Measurements from ENCODE around the gene OCIAD1. TPM values are rescaled to one million over a fixed set of nuclear protein-coding genes. Genes with fewer than 3 reads are reported as not detected.

Gene OCIAD1
- total and polyA plus RNA-seq, 4 donors: 106 to 120 (median 117) TPM

DNA sequence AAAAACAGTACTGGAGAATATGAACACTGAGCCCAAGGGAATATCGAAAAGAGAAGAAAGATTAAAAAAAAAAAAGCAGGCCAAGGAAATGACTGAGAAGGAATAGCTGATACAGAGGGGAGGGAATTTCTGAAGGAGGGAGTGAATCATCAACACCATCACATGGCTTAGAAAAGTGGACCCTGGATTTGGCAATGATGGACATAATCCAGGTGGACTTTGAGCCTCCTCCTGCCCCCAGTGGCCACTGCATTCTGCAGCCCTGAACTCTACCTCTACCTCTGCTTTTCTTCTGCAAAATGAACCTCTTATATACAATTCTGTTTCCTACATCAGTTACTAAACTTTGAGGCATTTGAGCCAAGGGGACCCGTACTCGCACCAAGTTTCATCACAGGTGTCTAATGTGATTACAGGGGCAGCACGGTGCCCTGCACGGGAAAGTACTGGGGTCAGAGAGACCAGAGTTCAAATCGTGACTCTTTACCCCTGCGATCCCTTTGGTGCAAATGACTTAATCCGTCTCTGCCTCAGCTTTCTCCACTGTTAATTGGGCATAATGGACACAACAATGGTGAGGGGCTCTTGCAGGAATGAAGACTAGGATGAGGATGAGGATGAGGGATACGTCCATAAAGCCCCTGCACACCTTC lies 74.6 kb downstream of the OCIAD1 start:
- no peak for TF ChIP-seq CTCF (IDR thresholded peaks at IDR 0.05; ENCODE audit: control extremely low read depth, extremely low read depth)
- DNase-seq (no peak), ATAC-seq (ENCODE audit: insufficient read depth, low FRiP score) (no peak)
- Histone ChIP-seq H3K27ac (ENCODE audit: low read depth in 1 of 2, low read length in 1 of 2) (no peak overlapping the region), H3K4me3 (peak overlapping the region; percentile 80), H3K9me3 (ENCODE audit: control insufficient read depth in 4 of 4, insufficient read depth in 3 of 4, low read length in 3 of 4) (no peaks in the 10 kb centered on the region), H3K9ac (ENCODE audit: insufficient read depth in 1 of 2, low read length in 2 of 2) (peak overlapping the region in 1 of 2 donors; percentile 86), H3K4me1 (ENCODE audit: control insufficient read depth in 5 of 5, insufficient read depth in 5 of 5, low read length in 5 of 5) (peaks cover 0 to 17% (median 0%) of the 10 kb centered on the region in 5 donors), H3K36me3 (ENCODE audit: control insufficient read depth in 4 of 4, insufficient read depth in 4 of 4, low read length in 4 of 4) (no peaks in the 10 kb centered on the region), H3K27me3 (ENCODE audit: control insufficient read depth in 3 of 3, insufficient read depth in 3 of 3, low read length in 2 of 3) (no peaks in the 10 kb centered on the region)
- WGBS, 2 donors: 77 to 81% methylated on average over 9 of the region's 9 CpGs

DNA sequence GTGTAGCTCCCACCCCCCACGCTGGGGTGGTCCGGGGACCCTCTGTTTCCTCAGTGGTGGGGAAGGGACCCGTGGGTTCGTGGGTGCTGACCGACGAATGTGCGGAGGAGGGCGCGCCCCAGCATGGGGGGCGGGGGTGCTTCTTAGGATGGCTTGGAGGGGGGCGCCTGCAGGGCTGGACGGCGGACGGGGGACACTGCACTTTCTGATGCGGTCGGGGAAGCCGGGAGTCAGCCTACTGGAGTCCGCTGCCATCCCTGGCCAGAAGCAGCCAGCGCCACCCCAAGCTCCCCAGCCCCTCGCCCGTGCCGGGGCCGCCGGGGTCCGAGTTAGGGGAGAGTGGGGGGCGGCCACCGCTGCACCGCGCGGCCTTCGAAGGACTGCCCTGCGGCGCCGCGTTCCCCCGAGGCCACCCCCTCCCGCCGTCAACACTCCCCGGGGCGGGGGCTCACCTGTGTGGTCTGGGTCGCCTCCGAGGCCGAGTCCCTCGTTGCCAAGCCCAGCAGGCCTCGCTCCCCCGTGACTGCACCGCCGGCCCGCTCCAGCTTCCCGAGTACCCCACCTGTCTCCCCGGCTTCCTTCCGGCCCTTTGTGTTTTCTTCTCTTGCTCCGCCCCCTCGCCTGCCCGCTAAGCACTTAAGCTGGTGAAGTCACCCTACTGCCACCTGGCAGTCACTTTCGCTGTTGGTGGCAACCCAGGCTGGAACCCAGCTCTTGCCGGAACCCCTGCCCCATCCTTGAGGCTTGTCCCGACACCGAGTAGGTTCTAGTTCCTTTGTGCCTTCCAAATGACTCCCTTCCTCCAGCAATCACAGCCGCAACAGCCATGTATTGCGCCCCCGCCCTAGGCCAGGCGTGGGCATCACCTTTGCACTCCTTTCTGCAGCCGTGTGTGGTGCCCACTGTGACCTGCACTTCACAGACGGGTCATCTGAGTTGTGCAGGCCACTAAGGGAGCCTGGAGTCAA lies 75.6 kb downstream of the OCIAD1 start, which contains the start of gene OCIAD2:
TSS of gene OCIAD2 (minus strand) at position 569 of the 968 bp plus-strand sequence. CDS start 2,225 bp downstream, outside the sequence.
- Histone ChIP-seq H3K9ac (ENCODE audit: insufficient read depth in 1 of 2, low read length in 2 of 2) (peak within 1 kb of the TSS; percentile 57 to 86), H3K36me3 (ENCODE audit: control insufficient read depth in 4 of 4, insufficient read depth in 4 of 4, low read length in 4 of 4) (no peaks in the 10 kb centered on the region), H3K4me3 (peak within 1 kb of the TSS; percentile 80), H3K9me3 (ENCODE audit: control insufficient read depth in 4 of 4, insufficient read depth in 3 of 4, low read length in 3 of 4) (no peaks in the 10 kb centered on the region), H3K27ac (ENCODE audit: low read depth in 1 of 2, low read length in 1 of 2) (peak within 1 kb of the TSS in 1 of 2 donors; percentile 84), H3K27me3 (ENCODE audit: control insufficient read depth in 3 of 3, insufficient read depth in 3 of 3, low read length in 2 of 3) (no peaks in the 10 kb centered on the region), H3K4me1 (ENCODE audit: control insufficient read depth in 5 of 5, insufficient read depth in 5 of 5, low read length in 5 of 5) (peaks cover 0 to 17% (median 0%) of the 10 kb centered on the region in 5 donors)
- DNase-seq (peak; percentile 69 to 82 (median 80)), ATAC-seq (ENCODE audit: insufficient read depth, low FRiP score) (peak; percentile 84)
- WGBS, 2 donors: 7 to 8% methylated on average over 61 to 65 of the region's 65 CpGs
- no peak for TF ChIP-seq CTCF (IDR thresholded peaks at IDR 0.05; ENCODE audit: control extremely low read depth, extremely low read depth)

DNA sequence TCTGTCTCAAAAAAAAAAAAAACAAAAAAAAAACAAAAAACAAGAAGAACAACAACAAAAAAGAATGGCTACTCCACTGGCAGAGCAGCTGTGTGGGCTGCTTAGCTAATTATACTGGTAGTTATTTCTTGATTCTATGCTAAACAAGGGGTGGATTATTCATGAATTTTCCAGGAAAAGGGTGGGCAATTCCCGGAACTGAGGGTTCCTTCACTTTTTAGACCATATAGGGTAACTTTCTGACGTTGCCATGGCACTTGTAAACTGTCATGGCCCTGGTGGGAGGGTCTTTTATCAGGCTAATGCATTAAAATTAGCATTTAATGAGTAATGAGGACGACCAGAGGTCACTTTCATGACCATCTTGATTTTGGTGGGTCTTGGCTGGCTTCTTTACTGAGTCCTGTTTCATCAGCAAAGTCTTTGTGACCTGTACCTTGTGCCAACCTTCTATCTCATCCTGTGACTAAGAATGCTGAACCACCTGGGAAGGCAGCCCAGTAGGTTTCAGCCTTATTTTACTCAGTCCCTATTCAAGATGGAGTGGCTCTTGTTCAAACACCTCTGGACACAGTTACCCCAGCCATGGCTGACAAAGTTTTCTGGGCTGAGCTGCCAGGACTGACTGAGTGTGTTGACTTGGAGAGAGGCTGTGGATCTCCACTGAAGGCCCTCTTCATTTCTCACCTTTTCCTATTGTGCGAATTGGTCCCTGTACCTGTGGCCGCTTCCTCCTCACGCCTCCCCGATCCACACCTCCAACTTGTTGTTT lies 77.0 kb downstream of the OCIAD1 start:
- H3K27ac ChIP-seq (ENCODE audit: low read depth in 1 of 2, low read length in 1 of 2): no peak overlapping the region
- no peak overlapping the region for H3K4me3 ChIP-seq
- no peak for TF ChIP-seq CTCF (IDR thresholded peaks at IDR 0.05; ENCODE audit: control extremely low read depth, extremely low read depth)
- H3K9ac ChIP-seq (ENCODE audit: insufficient read depth in 1 of 2, low read length in 2 of 2): no peak overlapping the region
- no peak for DNase-seq
- no peaks in the 10 kb centered on the region for H3K27me3 ChIP-seq (ENCODE audit: control insufficient read depth in 3 of 3, insufficient read depth in 3 of 3, low read length in 2 of 3)
- no peaks in the 10 kb centered on the region for H3K9me3 ChIP-seq (ENCODE audit: control insufficient read depth in 4 of 4, insufficient read depth in 3 of 4, low read length in 3 of 4)
- ATAC-seq (ENCODE audit: insufficient read depth, low FRiP score): no peak
- peaks cover 0 to 14% (median 0%) of the 10 kb centered on the region in 5 donors for H3K4me1 ChIP-seq (ENCODE audit: control insufficient read depth in 5 of 5, insufficient read depth in 5 of 5, low read length in 5 of 5)
- 95 to 97% methylated on average over 7 of the region's 7 CpGs for WGBS, 2 donors
- no peaks in the 10 kb centered on the region for H3K36me3 ChIP-seq (ENCODE audit: control insufficient read depth in 4 of 4, insufficient read depth in 4 of 4, low read length in 4 of 4)

Data from lung (tissue), 12 donors.